LoVo (cell line): ENCODE data around the gene FAF1.

Experiments used
- DNase-seq: peaks from one replicate; pipeline ENCODE4 v3.0.0-alpha.2; 2016; ENCODE audit warnings: low spot score

Gene FAF1

DNA sequence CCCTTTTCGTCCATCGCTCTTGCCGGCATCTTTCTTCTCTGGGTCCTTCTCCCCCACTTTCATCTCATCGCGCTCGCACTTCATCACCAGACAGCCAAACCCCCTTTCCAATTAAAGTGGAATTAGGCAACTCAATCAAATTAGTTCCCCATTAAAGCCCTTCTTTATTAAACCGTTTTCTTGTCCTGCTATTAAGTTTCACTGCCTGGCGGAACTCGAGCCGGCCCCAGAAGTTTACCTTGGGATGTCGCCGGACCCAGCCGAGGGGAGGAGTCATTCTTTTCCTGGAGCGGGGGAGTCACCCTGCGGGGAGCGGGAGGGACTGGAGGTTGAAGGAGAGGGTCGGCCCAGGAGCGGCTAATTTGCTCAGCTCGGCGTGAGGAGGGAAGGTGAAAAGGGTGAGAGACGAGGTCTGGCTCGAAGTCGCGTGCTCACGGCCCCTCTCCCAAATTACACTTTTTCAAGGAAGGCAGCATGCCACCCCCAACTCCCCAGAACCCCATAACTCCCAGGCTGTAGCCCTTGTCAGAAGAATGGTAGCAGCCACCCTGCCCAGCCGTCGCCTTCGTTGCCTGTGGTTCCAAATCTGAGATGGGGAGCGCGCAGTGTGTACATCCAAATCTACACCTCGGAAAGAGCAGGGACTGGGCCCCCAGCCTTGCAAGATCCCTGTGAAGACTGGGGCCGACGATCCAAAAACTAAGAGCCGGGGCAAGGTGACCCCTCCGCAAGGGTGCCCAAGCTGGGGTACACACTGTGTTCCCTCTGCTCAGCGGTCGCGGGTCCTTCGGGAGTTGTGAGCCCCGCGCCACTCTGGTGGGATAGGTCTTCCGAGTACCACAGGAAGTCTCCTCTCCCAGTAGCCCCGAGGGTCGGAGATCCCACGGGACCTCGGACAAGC is 543.3 kb downstream of the FAF1 start:
- no peak for DNase-seq

DNA sequence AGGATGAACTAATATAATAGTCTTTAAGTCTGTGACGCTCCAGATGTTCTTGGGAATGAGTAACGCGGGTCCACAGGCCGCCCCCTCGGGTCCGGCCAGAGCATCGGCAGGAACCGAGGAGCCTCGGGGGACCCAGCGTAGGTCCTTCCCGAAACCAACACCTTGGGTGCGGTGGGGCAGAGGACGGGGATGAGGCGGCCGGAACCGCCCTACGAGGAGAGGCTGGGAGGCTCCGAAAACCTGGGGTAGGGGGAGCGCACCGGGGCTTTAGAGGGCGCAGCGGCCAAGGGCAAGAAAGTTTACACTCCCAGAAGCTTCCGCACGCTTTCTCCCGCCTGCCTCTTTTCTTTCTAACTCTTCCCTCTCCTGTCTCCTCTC is 543.9 kb downstream of the FAF1 start:
- no peak for DNase-seq

DNA sequence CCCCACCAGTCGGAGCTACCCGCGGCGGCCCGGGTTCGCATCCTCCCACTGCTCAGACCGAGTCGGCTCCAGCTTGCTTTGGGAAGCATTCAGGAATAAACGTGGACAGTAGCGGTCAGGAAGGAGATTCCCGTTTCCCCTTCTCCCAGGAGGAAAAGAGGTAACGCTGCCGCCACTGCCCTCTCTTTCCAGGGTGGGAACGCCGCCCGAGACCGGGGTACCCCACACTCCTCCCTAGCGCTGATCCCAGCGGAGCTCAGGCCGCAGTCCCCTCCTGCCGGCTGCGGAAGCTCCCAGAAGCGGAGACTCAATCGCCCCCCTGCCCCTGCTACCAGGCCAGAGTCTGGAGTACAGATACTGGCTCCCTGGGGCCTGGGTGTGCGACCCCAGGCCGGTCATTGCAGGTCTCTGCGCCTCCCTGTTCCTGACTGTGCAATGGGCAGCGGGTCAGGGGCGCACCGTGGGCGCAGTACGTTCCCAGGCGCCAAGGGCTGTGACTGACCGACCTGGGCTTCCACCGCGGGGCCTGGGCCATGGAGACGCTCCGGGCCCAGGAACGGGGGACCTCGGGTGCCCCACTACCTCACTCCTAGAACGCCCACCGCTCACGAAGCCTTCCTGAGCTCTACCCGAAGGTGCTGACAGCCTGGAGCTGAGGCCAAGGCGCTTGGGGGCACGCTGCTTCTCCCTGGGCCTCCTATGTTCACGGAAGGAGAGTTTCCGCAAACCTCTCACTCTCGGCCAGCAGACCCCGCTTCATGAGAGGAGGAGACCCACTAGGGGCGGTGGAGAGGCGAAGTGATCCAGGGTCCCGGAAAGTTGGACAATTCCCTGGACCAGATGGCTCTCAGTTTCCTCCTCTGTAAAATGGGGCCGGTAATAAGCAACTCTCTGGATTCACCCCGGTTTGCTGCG is 544.6 kb downstream of the FAF1 start:
- DNase-seq: no peak

DNA sequence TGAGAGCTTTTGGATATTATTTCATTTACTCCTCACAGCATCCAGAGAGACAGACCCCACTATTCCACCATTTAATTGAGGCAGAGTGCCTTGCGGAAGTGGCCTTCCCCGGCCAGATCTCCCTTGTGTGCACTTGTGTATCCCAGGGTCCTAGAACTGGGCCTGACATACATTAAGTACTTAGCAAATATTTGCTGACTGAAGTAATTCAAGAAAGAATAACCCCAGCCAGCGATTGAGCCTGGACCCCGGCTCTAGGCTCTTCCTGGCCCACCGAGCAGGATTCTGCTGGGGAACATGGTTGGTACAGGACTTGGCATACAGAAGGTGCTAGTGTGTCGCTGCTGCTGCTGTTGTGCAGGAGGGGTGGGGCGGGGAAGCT is 545.2 kb downstream of the FAF1 start:
- no peak for DNase-seq

DNA sequence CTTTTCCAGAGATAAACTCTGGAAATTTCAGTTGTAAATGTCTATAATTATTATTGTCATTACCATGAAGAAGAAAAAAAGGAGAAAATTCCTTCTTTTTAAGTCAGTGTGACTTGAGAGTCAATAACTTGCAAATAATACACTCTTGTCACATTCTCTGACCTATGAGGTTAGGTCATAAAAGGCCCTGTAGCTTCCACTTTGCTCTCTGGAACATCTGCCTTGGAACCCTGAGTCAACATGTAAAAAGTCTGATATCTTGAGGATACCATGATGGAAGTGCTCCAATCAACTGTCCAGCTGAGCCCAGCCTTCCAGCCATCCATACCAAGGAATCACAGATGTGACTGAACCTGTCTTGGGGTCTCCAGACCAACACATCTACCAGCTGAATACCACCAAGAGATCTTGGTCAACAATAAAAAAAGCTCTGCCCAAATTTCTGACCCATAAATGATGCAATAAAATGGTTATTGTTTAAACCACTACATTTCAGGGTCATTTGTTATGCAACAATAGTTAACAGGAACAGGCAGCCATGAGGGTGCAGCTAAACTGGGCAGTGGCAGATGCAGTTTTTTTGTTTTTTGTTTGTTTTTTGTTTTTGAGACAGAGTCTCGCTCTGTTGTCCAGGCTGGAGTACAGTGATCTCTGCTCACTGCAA is 547.1 kb downstream of the FAF1 start:
- no peak for DNase-seq

DNA sequence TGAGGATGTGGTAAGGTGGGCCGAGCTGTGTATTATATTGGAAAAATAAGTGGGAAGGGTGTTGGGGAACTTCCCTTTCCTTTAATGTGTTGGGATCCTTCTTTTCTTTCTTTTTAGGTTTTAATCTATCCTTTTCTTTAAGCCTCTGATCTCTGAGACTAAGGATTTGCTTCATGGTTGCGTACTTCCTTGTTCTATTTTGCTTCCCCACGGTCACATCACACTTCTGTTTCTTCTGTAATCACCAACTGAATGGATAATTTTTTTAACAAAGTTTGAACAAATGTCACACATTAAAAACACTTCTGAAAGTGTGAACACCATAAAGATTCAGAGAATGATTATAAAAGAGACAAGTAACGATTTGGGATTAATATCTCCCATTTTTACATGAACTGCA is 554.3 kb downstream of the FAF1 start:
- DNase-seq: no peak

DNA sequence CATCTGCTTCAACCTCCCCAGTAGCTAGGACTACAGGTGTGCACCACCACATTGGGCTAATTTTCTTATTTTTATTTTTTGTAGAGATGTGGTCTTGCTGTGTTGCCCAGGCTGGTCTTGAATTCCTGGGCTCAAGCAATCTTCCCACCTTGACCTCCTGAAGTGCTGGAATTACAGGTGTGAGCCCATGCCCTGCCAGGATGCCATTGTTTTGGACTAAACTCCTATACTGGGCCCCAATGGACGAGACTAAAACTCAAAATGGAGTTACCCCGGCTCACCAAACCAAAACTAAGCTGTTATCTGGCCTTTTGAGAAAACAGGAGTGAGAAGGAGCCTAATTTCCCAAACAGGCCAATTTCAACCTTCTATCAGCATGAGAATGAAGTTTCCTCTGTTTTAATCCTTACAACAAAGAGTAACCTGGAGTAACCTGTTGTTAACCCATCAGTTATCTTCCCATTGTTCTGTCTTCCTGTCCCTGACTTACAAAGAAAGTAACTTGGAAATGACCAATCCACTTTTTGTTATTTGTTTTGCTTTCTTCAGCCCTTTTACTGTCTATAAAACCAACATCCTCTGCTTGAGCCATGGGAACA is 566.4 kb downstream of the FAF1 start:
- DNase-seq: no peak
